ENCODE results near the gene PHF23. TPM values are rescaled to one million over a fixed set of nuclear protein-coding genes. Genes with fewer than 3 reads are reported as not detected.
A peak's percentile ranks its signal among the peaks of the same experiment; 100 is the strongest.

Gene PHF23
- total and polyA plus RNA-seq, 9 donors: 19.4 to 57.7 (median 41.0) TPM

GRCh38 chr17:7263801-7264078 lies 24.5 kb upstream of the PHF23 start:
- 42 to 50% (median 43%) methylated on average over 4 of the region's 4 CpGs for WGBS, 3 donors
- peaks cover 11% of the 10 kb centered on the region for H3K4me1 ChIP-seq (ENCODE audit: insufficient read depth)
- H3K36me3 ChIP-seq: no peaks in the 10 kb centered on the region
- intact Hi-C loops (cut with DNase I): no loop called here
- no peak overlapping the region for H3K4me3 ChIP-seq
- H3K27ac ChIP-seq: no peak overlapping the region
- DNase-seq: no peak
- TF ChIP-seq, protein P1, sequence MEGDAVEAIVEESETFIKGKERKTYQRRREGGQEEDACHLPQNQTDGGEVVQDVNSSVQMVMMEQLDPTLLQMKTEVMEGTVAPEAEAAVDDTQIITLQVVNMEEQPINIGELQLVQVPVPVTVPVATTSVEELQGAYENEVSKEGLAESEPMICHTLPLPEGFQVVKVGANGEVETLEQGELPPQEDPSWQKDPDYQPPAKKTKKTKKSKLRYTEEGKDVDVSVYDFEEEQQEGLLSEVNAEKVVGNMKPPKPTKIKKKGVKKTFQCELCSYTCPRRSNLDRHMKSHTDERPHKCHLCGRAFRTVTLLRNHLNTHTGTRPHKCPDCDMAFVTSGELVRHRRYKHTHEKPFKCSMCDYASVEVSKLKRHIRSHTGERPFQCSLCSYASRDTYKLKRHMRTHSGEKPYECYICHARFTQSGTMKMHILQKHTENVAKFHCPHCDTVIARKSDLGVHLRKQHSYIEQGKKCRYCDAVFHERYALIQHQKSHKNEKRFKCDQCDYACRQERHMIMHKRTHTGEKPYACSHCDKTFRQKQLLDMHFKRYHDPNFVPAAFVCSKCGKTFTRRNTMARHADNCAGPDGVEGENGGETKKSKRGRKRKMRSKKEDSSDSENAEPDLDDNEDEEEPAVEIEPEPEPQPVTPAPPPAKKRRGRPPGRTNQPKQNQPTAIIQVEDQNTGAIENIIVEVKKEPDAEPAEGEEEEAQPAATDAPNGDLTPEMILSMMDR (IDR thresholded peaks at IDR 0.05): no peak
- no peak for TF ChIP-seq EP300 (IDR thresholded peaks at IDR 0.05)
- no peak for TF ChIP-seq POLR2A (IDR thresholded peaks at IDR 0.05)
- H3K27me3 ChIP-seq: peaks cover 7% of the 10 kb centered on the region
- no peaks in the 10 kb centered on the region for H3K9me3 ChIP-seq

- Histone ChIP-seq H3K36me3 (no peaks in the 10 kb centered on the region), H3K4me3 (no peak overlapping the region), H3K27me3 (peaks cover 7% of the 10 kb centered on the region), H3K4me1 (ENCODE audit: insufficient read depth) (peaks cover 11% of the 10 kb centered on the region), H3K9me3 (no peaks in the 10 kb centered on the region), H3K27ac (no peak overlapping the region)
- WGBS, 3 donors: 6 to 9% (median 7%) methylated on average over 26 of the region's 26 CpGs
- intact Hi-C loops (cut with DNase I): no loop called here
- no peak for TF ChIP-seq POLR2A (IDR thresholded peaks at IDR 0.05)
- TF ChIP-seq, protein P1 (IDR thresholded peaks at IDR 0.05): no peak
- DNase-seq: no peak
Measured at GRCh38 chr17:7262935-7263800, 23.9 kb upstream of the PHF23 start.

GRCh38 chr17:7262192-7262934 lies 23.1 kb upstream of the PHF23 start, which contains the start of gene CLDN7:
TSS of gene CLDN7 (minus strand) at chr17:7262478. CDS start at chr17:7262043, 435 bp downstream.
- peak within 1 kb of the TSS; percentile 33 for H3K4me3 ChIP-seq
- peaks cover 7% of the 10 kb centered on the region for H3K27me3 ChIP-seq
- peak in 1 of 5 donors; percentile 23 for DNase-seq
- TF ChIP-seq EP300 (IDR thresholded peaks at IDR 0.05): no peak
- no peak for TF ChIP-seq POLR2A (IDR thresholded peaks at IDR 0.05)
- TF ChIP-seq, protein P1 (IDR thresholded peaks at IDR 0.05): no peak
- WGBS, 3 donors: 4 to 5% (median 4%) methylated on average over 57 to 64 of the region's 64 CpGs
- H3K27ac ChIP-seq: no peak within 1 kb of the TSS
- no peaks in the 10 kb centered on the region for H3K36me3 ChIP-seq
- intact Hi-C loops (cut with DNase I): no loop called here
- H3K9me3 ChIP-seq: no peaks in the 10 kb centered on the region
- peaks cover 11% of the 10 kb centered on the region for H3K4me1 ChIP-seq (ENCODE audit: insufficient read depth)

DNA sequence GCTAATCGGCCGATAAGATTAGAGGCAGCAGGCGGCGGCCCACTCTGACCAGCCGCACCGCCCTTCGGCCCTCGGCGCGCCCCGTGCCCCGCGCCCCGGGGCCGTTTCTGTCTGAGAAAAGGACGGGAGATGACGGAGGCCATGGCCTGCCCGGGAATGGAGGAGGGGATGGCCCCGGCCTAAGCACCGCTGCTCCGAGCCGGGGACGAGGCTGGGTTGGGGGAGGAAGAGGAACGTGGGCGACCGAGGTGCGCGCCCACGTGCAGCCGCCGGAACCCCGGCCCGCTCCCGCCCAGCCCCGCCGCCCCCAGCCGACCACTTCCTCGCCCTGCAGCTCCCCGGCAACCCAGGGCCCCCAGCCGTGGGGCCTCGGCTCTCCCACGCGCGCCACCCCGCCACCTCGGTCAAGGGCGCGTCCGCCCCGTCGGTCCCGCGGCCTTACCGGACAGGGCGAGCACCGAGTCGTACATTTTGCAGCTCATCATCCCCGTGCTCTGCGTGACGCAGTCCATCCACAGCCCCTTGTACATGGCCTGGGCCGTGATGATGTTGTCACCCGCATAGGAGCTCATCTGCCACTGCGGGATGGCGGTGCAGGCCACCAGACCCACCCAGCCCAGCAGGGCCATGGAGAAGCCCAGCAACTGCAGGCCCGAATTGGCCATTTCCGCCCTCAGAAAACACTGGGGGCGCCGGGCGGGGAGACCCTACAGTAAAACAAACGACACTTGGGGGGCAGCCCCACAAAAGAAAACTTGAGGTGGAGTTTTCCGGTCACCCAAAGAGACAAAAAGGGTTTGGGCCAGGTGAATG lies 22.3 kb upstream of the PHF23 start:
- no peak for DNase-seq
- Histone ChIP-seq H3K27ac (no peak overlapping the region), H3K36me3 (no peaks in the 10 kb centered on the region), H3K4me3 (peak overlapping the region; percentile 33), H3K9me3 (no peaks in the 10 kb centered on the region), H3K4me1 (ENCODE audit: insufficient read depth) (peaks cover 11% of the 10 kb centered on the region), H3K27me3 (peaks cover 7% of the 10 kb centered on the region)
- 5 to 7% (median 7%) methylated on average over 40 to 71 of the region's 71 CpGs for WGBS, 3 donors
- intact Hi-C loops (cut with DNase I): no loop called here
- TF ChIP-seq, protein P1 (IDR thresholded peaks at IDR 0.05): no peak

All from ovary (tissue), 9 donors.